CD1c-positive myeloid dendritic cell (primary cell): Measurements from ENCODE around the gene C2CD2L.
"Not testable (repeated sequence)": the region's sequence is repeated elsewhere in the genome, so short reads cannot be mapped to it uniquely, and the experiment has no call there.

Experiments
- DNase-seq: peaks from one replicate; pipeline ENCODE4 v3.0.0-alpha.2; 2016; ENCODE audit errors: extremely low spot score

The C2CD2L gene

DNA sequence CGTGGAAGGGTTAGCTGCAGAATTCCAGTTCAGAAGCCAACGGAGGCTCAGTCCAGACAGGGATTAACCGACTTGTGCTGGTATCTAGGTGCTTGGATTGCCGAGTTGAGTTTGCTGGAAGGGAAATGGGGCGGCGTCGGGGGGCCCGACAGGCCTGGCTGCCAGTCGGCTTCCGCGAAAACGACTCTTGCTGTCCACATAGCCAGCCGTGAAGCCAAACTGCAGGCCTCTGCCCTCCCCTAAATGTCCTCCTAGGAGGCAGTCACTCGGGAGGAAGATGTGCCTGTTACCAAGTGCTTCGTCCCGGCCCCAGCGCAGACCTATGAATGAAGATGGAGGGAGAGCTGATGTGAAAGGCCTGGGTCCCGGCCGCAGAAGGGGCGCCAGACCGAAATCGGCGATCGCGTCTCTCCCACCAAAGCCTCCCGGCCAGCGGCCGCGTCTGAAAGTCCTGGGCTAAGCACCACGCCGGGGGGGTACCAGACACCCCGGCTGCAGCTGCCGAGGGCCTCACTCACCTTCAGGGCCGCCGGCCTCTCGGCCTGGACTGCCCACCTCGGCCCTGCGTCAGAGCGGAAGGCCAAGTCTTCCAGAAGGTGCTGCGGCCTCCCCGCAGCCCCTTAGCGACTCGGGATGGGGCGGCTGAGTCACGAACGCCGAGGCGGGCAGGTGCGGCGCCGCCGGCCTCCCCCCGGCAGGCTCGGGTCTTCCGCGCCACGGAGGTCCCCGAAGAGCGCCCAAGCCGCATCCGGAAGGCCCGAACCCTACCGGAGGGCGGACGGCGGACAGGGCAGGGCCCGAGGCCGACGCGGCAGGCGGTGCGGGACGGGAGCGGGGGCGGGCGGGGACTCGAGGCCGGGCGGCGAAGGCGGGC lies 13.0 kb upstream of the C2CD2L start:
- peak; percentile 15 for DNase-seq

DNA sequence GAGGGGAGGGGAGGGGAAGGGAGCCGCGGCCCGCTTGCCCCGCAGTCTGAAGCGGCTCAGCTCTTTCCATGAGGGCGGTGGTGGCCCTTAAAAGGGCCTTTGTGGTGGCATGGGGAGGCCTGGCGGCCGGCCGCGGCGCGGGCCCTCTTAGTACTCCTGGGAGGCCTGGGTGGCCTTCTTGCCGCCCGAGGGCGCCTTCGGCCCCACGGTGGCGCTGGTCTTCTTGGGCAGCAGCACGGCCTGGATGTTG lies 12.4 kb upstream of the C2CD2L start:
- DNase-seq: peak; percentile 85

DNA sequence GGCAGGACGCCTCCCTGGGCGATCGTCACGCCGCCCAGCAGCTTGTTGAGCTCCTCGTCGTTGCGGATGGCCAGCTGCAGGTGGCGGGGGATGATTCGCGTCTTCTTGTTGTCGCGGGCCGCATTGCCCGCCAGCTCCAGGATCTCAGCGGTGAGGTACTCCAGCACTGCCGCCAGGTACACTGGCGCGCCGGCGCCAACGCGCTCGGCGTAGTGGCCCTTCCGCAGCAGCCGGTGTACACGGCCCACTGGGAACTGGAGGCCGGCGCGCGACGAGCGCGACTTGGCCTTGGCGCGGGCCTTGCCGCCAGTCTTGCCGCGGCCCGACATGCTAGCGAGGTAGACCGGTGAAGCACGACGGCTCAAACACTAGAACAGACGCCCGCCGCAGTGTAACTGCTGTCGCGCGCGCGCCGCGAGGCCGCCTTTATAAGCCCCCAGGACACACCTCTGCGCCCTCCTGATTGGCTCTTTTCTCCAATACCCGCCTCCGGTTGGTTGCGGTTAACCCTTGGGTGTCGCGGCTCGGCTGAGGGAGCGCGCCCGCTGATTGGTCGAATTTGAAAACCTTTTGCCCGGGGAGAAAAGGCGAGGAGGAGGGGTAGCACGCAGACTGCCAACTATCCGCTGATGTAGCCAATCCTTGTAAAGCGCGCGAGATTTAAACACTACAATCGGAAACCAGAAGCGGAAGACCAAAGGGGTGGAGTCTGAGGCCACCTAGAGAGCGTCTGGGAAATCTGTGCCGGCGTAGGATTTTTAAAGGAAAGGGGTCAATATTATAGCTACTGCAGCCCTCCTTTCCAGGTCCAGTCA lies 11.9 kb upstream of the C2CD2L start:
- DNase-seq: peak; percentile 100

DNA sequence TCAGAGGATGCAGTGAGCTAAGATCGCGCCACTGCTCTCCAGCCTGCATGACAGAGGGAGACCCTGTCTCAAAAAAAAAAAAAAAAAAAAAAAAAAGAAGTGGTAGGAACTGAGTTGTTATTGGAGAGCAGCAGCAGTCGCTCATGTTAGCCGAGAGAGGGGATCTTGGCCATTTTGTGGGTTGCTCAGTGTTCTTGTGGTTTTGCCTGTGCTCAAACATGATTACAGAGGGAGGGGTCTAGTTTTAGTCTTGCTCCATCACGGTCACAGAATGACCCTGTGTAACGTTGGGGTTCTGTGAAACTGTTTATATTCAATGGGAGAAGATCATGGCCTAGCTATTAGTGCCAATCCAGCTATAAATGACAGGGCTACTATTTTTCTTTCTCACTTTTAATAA lies 7.4 kb upstream of the C2CD2L start:
- no peak for DNase-seq

DNA sequence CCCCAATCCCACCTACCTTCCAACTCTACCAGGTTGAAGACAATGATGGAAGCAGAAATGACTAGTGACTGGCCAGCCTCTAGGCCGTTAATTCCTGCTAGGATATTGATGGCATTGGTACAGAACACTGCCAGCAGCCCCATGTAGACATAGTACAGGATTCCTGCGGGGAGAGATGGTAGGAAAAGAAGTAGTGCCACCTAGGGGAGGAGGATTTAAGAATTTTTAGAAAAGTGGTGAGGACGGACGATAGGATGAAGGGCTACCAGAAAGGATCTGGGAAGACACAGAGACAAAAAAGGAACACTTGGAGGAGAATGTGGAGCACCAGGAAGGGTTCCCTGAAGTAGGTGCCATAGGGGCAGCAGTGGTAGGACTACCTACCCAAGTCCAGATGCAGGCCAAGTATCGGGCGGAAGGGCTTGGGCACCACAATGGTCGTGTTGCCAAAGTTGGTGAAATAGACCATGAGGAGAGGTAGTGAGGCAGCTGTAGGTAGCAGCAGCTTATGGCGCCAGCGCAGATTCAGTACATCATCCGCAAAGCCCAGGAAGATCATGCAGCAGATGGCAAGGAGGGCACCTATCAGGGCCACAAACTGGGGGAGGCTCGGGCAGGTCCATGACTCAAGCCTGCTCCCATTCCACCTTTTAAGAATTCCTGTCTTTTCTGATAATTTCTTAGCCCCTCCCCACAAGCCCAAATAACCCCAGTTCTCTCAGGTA lies 6.7 kb upstream of the C2CD2L start:
- DNase-seq: peak; percentile 18

GRCh38 chr11:119100994-119101758 lies 6.0 kb upstream of the C2CD2L start:
- peak; percentile 16 for DNase-seq

DNA sequence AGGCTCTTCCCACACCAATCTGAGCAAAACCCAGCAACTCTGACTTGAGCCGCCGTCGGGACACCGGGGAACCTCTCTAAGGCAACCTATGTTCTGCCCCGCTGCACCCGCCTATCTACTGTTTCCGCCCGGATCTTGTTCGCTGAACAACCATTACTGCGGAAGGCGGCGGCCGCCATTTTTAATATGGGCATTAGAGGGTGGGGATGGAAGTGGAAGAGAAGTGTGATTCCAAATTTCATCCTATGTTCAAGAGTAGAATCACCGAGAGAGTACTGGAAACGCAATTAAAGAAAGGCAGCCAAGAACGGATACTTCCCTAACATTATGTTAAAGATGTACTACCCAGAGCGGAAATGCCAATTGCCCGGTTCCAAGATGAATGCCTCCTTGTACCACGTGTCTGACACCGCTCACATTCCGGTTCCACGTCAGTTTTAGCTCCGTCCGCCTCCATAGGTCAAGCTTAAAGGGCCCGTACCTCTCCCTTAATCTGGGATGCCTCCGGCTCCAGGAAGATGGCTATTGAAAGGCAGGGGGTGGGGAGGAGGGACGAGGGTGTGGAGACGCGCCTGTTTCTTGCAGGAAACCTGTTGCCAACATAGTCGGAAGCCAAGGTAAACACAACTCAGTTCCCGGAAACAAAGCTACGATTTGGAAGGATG lies 5.3 kb upstream of the C2CD2L start, which contains the start of gene DPAGT1:
TSS of gene DPAGT1 (minus strand) at position 95 of the 665 bp plus-strand sequence. CDS start 198 bp downstream, outside the sequence.
- peak; percentile 93 for DNase-seq

- not testable (repeated sequence) for DNase-seq
Observed at GRCh38 chr11:119103161-119103664, 3.9 kb upstream of the C2CD2L start.

- no peak for DNase-seq
Observed at GRCh38 chr11:119103793-119104192, 3.4 kb upstream of the C2CD2L start.

DNA sequence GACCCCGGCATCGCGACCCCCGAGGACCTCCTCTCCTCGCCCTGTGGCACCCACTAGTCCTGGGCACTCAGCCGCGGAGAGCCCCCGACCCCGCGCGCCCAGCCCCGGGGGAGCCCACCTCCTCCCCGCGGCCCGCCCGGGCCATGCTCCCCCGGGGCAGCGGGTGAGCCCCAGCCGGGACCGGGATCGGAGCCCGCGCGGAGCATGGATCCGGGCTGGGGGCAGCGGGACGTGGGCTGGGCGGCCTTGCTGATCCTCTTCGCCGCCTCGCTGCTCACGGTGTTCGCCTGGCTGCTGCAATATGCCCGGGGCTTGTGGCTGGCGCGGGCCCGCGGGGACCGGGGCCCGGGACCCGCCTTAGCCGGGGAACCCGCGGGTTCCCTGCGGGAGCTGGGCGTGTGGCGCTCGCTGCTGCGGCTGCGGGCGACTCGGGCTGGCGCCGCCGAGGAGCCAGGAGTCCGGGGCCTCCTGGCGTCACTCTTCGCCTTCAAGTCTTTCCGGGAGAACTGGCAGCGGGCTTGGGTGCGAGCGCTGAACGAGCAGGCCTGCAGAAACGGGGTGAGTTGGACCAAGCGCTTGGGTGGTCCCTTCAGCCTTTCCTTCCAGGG lies 498 bp downstream of the C2CD2L start:
- DNase-seq: no peak

DNA sequence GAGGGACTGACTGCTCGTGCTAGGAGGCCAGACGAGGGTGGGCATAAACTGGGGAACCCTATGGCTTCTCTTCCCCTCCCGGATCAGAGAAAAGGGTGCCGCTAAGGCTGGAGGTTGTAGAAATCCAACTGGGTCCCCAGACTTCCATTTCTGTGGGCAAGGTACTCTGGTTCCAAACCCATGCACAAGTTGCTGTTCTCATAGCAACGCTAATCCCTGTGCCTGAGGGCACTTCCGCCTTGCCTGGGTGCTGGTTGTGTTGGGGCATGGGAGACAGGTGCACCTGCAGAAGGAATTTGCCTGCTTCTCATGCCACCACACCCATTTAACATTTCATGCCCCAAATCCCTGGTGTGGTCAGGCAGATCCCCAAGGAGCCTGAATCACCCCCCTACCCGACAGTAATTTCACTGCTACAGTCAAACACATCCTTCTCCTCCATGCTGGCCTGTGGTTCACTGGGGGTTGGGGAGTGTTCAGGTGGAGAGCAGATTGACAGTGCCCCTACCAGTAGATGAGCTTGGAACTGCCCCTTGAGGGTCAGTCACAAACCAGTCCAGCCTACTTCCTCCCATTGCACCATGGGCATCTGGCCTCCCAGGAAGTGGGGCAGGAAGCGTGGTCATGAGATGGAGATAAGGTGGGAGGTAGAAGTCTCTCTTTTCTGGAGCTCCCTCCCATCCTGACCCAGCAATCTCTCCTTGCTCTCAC lies 1.2 kb downstream of the C2CD2L start:
- peak; percentile 65 for DNase-seq

GRCh38 chr11:119108857-119109221 lies 1.7 kb downstream of the C2CD2L start:
- no peak for DNase-seq

DNA sequence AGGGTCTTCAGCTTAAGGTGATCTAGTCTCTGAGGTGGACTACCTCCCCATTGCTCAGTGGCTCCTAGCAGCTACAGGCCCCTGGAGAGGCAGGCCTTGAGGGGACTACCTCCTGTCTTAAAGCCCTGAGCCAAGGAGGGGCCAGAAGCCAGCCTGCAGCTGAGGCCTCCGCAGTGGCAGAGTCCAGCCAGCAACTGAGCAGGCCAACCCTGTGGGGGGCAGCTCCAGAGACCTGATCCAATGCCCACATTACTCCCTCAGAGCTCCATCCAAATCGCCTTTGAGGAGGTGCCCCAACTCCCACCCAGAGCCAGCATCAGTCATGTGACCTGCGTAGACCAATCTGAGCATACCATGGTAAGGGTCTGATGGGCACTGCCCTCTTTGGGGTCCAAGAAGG lies 2.7 kb downstream of the C2CD2L start:
- no peak for DNase-seq

DNA sequence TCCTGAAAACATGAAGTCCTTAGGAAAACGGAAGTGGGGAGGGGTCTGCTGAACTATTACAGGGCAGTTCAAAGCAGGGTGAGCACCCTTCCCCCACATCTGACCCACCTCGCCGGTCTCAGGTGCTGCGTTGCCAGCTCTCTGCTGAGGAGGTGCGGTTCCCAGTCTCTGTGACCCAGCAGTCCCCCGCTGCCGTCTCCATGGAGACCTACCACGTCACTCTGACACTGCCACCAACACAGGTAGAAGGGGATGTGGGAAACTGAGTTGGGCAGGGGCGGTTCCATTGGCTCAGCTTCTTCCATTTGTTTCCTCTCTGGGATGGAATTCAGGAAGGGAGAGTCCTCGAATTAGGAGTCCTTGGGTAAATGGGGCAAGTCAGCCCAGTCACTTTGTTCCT lies 3.3 kb downstream of the C2CD2L start:
- DNase-seq: no peak

GRCh38 chr11:119111361-119111925 lies 4.3 kb downstream of the C2CD2L start:
- no peak for DNase-seq

DNA sequence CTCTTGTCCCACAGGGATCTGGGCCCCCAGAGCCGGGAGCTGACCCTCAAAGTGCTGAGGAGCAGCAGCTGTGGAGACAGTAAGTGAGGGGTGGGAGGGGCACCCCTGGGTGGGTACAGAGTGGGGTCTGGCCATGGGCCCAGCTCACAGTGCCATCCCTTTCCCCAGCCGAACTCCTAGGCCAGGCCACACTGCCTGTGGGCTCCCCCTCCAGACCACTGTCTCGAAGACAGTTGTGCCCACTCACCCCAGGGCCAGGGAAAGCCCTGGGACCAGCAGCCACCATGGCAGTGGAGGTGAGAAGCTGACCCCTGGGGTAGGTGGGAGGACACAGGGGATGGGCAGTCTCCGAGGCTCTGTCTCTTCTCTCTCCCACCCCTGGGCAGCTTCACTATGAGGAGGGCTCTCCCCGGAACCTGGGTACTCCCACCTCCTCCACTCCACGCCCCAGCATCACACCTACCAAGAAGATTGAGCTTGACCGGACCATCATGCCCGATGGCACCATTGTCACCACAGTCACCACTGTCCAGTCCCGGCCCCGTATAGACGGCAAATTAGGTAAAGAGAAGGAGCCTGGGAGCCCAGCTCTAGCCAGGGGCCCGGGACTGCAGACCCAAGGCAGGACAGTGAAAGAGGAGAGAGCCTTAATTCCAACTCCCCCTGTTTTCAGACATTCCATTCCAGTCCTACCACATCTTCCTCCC lies 5.3 kb downstream of the C2CD2L start:
- no peak for DNase-seq

DNA sequence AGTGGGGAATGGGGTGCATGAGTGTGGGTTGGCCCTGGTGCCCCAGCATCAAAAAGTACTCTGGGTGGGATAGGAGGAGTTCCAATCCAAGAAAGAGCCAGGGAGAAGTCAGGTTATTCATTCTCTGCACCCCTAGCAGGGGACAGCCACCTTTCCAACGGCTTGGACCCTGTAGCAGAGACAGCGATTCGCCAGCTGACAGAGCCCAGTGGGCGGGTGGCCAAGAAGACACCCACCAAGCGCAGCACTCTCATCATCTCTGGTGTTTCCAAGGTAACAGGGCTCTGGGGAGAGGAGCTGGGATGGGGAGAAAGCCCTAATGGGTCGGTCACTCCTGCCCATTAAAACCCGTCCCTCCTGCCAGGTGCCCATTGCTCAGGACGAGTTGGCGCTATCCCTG lies 6.6 kb downstream of the C2CD2L start:
- DNase-seq: no peak

DNA sequence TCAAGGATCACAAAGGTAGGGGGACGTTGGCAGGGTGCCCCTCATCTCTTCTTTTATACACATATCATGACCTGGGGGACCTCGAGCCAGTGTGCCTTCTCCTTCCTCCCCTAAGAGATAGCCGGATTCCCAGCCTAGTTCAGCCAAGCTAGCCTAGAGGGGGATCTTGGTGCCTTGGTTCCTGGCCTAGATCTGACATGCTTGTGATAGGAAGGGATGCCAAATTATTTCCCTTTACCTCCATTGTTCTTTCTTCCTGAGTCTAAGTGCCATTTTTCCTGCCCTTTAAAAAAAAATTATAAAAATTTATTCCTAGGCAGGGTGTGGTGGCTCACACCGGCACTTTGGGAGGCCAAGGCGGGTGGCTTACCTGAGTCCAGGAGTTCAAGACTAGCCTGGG lies 7.2 kb downstream of the C2CD2L start:
- DNase-seq: no peak
